ENCODE measurements around the gene GHRH.

DNA sequence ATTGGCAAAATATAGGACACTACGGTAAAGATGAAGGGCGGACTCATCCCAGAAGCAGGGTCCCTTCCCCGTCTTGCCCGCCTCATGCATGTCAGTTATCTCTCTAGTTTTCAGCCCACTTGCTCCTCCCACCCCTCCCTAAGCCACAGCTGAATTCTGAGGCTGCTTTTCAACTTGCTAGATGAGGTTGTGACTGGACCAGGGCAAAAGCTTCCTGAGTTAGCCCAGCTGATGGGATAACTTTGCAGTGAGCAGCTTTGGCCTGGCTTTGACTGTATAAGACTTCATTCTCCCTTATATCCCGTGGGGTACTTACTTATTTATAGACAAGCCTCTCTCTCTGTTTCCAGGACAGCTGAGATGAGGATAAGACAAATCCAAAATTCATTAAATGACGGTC lies 23.2 kb downstream of the GHRH start:
- TF ChIP-seq, protein P1, sequence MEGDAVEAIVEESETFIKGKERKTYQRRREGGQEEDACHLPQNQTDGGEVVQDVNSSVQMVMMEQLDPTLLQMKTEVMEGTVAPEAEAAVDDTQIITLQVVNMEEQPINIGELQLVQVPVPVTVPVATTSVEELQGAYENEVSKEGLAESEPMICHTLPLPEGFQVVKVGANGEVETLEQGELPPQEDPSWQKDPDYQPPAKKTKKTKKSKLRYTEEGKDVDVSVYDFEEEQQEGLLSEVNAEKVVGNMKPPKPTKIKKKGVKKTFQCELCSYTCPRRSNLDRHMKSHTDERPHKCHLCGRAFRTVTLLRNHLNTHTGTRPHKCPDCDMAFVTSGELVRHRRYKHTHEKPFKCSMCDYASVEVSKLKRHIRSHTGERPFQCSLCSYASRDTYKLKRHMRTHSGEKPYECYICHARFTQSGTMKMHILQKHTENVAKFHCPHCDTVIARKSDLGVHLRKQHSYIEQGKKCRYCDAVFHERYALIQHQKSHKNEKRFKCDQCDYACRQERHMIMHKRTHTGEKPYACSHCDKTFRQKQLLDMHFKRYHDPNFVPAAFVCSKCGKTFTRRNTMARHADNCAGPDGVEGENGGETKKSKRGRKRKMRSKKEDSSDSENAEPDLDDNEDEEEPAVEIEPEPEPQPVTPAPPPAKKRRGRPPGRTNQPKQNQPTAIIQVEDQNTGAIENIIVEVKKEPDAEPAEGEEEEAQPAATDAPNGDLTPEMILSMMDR (conservative IDR thresholded peaks at IDR 0.05; ENCODE audit: low read depth, low read length) = no peak
- TF ChIP-seq RAD21 (IDR thresholded peaks at IDR 0.05; ENCODE audit: low read length) = no peak

All from IMR-90 (cell line).